Astrocyte of the spinal cord (primary cell): Measurements from ENCODE around the gene PSG5.
A peak's percentile ranks its signal among the peaks of the same experiment; 100 is the strongest.
"Not testable (repeated sequence)": the region's sequence is repeated elsewhere in the genome, so short reads cannot be mapped to it uniquely, and the experiment has no call there.

Experiments used
- DNase-seq: peaks from one replicate; pipeline ENCODE4 v3.0.0; 2011; ENCODE audit warnings: low read depth, low spot score
- H3K4me3 ChIP-seq: 2 replicates; pipeline ENCODE4 v1.5.1; 2011; ENCODE audit warnings: low read depth, mild to moderate bottlenecking, low read length, moderate library complexity
- CTCF ChIP-seq: IDR thresholded peaks from 2 replicates; pipeline ENCODE4 v1.5.1; 2012; ENCODE audit warnings: low read depth, mild to moderate bottlenecking, low read length, inconsistent platforms
- in situ Hi-C: cut with HindIII; loops from 2 replicates; pipeline ENCODE4 v1.10.0; 2017; ENCODE audit warnings: low sequenced_read_pairs

Gene PSG5

GRCh38 chr19:43126720-43127119 lies 59.6 kb downstream of the PSG5 start:
- TF ChIP-seq CTCF = no peak
- in situ Hi-C loops = no loop called here
- no peak for DNase-seq
- no peak overlapping the region for H3K4me3 ChIP-seq

GRCh38 chr19:43124360-43124759 lies 62.0 kb downstream of the PSG5 start:
- no peak overlapping the region for H3K4me3 ChIP-seq
- no peak for DNase-seq
- in situ Hi-C loops = no loop called here
- no peak for TF ChIP-seq CTCF

- in situ Hi-C loops, H3K4me3 ChIP-seq: not testable (repeated sequence)
- DNase-seq = peak; percentile 37
Observed at GRCh38 chr19:43120433-43121026, 65.8 kb downstream of the PSG5 start.

GRCh38 chr19:43119526-43119925 lies 66.8 kb downstream of the PSG5 start:
- H3K4me3 ChIP-seq, DNase-seq, in situ Hi-C loops: not testable (repeated sequence)
